HK-2 (cell line): ENCODE measurements around the gene NUAK2.
A peak's percentile ranks its signal among the peaks of the same experiment; 100 is the strongest.
"Not testable (repeated sequence)": the region's sequence is repeated elsewhere in the genome, so short reads cannot be mapped to it uniquely, and the experiment has no call there.

ENCODE experiments used
- DNase-seq: peaks from one replicate; pipeline ENCODE4 v3.0.0-alpha.2; 2018; ENCODE audit not compliant: unreplicated experiment

NUAK2 gene

DNA sequence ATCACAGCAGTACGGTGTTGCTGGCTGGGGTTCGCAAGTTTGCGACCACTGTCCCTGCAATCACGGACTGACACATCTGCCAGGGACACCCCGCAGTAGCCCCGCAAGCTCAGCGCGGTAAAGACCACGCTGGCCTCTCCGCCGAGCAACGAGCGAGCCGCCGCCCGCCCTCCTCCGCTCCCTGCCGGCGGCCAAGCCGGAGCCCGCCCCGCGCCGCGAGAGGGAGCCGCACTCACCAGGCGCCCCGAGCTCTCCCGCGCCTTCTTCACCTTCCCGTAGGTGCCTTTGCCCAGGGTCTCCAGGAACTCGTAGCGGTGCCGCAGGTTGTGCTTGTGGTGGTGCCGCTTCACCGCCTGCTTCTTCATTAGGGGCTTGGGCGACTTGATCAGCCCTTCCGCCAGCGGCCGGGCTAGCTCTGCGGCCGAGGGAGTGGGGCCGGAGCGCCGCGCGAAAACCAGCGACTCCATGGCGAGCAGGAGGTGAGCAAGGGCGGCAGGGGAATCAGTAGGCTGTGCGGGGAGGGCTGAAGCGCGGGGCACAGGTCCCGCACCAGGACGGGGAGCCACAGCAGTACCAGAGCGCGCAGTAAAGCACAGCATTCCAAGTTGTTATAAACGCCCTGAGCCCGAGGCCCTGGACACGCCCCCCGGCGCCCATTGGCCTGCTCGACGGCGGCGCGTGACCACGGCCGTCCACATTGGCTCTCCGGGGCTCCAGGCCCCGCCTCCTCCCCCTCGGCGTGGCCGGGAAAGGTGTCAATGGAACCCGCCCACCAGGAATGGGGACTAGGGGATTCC, at the start of gene NUAK2:
TSS of gene NUAK2 (minus strand) at position 584 of the 797 bp plus-strand sequence. CDS start at position 467, 117 bp downstream.
- peak; percentile 98 for DNase-seq

DNA sequence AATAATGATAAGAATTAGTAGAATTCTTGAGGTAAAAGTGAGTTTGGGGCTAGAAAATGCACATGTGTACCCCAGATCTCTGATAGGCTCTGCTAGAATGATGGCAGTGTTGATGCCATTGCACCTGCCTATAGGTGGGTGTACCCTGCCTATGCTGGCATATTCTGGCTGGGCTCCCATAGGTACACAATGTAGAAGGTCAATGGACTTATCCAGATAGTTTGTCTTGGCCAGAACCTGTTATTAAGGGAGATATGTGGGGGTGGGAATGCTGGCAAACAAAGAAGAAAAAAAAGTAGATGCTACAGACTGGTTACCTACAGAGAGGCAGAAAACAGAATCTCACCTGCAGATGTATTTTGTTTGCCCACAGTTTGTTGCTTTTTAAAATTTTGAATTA, 49.2 kb upstream of the NUAK2 start:
- DNase-seq = no peak

GRCh38 chr1:205369701-205370123, 48.2 kb upstream of the NUAK2 start:
- no peak for DNase-seq

DNA sequence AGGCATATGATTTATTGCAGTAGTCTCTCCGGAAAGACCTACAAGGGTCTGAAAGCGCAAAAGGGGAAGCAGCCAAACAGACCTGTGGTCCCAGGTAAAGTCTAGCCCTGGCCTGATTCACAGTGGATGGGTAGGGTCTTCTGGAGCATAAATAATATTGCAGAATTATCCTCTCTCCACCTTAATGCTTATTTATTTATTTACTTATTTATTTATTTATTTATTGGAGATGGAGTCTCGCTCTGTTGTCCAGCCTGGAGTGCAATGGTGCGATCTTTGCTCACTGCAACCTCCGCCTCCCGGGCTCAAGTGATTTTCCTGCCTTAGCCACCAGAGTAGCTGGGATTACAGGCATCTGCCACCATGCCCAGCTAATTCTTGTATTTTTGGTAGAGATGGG, 46.9 kb upstream of the NUAK2 start:
- DNase-seq = no peak

GRCh38 chr1:205365945-205366463, 44.5 kb upstream of the NUAK2 start:
- no peak for DNase-seq

DNA sequence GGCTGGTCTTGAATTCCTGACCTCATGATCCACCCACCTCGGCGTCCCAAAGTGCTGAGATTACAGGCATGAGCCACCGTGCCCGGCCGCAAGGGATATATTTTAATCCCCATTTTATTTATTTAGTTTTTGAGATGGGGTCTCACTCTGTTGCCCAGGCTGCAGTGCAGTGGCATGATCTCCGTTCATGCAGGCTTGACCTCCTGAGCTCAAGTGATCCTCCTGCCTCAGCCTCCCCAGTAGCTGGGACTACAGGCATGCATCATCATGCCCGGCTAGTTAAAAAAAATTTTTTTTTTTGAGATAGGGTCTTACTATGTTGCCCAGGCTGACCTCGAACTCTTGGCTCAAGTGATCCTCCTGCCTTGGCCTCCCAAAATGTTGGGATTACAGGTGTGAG, 43.5 kb upstream of the NUAK2 start:
- not testable (repeated sequence) for DNase-seq

DNA sequence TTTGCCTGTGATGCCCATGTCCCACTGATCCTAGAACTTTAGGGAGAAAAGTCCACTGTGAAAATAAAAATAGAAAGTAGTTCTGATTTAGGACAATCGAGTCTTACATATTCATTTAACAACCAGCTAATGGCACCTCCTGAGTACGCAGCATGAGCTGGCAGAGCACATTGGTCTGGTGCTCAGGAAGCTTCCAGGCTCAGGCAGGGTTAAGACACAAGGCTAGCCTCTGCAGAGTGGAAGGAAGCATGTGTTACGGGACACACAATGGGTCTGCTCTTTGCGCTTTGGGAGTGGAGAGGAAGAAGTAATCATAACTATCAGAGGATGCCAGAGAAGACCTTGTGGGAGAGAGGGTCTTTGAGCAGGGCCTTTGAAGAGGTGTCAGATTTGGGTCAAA, 39.3 kb upstream of the NUAK2 start:
- DNase-seq = no peak

- DNase-seq = no peak
Measured at GRCh38 chr1:205359771-205360565, 38.4 kb upstream of the NUAK2 start.

GRCh38 chr1:205358579-205358978, 37.0 kb upstream of the NUAK2 start:
- DNase-seq = no peak

- DNase-seq = no peak
Measured at GRCh38 chr1:205357567-205357966, 36.0 kb upstream of the NUAK2 start.

- no peak for DNase-seq
Measured at GRCh38 chr1:205356440-205357139, 35.0 kb upstream of the NUAK2 start, which contains the start of gene KLHDC8A. TSS of gene KLHDC8A (minus strand) at chr1:205356922. CDS start at chr1:205343604, 13,318 bp downstream.

DNA sequence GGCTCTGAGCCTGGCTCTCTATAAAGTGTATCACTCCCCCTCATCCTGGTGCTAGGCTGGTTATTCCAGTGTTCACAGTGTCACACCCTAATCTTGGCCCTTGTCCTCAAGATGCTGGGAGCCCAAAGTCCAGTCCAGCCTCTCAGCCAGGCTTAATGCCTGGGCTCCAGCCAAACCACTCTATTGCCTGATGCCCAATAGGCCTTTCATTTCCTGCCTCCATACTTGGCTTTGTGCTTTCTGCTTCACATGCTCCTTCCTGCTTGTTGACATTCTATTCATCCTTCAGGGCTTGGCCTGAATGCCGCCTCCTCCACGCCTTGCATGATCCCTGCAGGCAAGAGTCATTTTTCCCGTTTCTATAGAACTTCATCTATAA, 33.5 kb upstream of the NUAK2 start:
- DNase-seq = no peak

GRCh38 chr1:205354259-205355074, 32.9 kb upstream of the NUAK2 start:
- DNase-seq = peak; percentile 47

DNA sequence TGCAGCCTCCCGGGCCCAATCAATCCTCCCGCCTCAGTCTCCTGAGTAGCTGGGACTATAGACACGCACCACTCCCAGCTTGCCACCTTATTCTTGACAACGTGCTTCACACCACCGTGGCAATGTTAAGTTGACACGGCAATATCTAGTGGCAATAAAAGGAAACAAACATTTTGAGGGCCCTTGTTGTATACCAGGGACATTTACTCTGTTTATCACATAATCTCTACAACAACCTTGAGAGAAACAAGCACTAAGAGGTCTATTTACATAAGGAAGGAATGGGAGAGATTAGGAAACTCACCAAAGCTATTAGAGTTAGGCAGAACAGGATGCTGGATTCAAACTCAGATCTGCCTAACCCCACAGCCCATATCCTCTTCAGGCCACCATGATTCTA, 32.1 kb upstream of the NUAK2 start:
- no peak for DNase-seq

- DNase-seq = no peak
Measured at GRCh38 chr1:205353191-205353590, 31.6 kb upstream of the NUAK2 start.

DNA sequence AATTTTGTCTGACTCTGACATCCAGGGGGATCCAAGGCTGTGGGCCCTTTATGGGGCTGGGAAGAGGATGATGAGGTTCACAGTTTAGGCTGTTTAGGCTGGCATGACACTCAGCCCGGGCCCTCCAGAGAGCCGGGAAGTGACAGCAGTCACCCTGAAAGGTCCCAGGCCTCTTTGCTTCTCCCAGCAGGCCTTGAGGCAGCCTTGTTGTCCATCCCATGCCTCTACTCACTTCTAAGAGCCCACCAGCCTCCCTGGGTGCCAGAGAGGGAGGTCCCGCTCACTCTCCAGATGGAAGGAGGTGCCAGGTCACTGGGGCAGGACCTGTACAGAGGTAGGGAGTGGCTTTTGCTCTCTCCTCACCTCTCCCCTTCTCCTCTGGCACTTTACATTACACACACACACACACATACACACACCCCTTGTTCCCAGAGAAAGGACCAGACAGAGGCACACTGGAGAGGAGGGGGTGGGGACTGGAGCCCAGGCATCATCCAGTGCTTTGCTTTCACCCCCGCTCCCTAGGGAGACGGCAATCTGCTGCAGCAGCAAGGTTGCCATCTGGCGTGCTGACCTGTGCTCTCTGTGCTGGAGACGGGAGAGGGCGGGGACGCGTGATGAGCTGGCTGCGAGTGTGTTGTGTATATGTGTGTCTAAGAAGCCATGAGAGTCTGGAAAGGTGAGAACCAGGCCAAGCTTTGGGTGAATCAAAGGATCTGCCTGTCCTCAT, 30.6 kb upstream of the NUAK2 start:
- DNase-seq = no peak

- no peak for DNase-seq
Measured at GRCh38 chr1:205350691-205351141, 29.2 kb upstream of the NUAK2 start.

GRCh38 chr1:205350124-205350523, 28.6 kb upstream of the NUAK2 start:
- no peak for DNase-seq

- DNase-seq = no peak
Measured at GRCh38 chr1:205348554-205349487, 27.3 kb upstream of the NUAK2 start.
